Measurements from ENCODE around the gene NCLN. TPM values are rescaled to one million over a fixed set of nuclear protein-coding genes. Genes with fewer than 3 reads are reported as not detected.
"Not testable (repeated sequence)": the region's sequence is repeated elsewhere in the genome, so short reads cannot be mapped to it uniquely, and the experiment has no call there.

NCLN gene
- total RNA-seq, 4 donors from 2014 or later: 28.4 to 40.4 (median 32.5) TPM

GRCh38 chr19:3163943-3164342 lies 21.8 kb upstream of the NCLN start:
- intact Hi-C loops (cut with DNase I; ENCODE audit: low total_unique reads): loop anchor here (10.0 kb wide), 1 partner anchor 79 kb away; no protein-coding TSS in a partner anchor
- 66 to 70% methylated on average over 7 of the region's 7 CpGs for WGBS, 2 donors
- no peak for TF ChIP-seq POLR2A (IDR thresholded peaks at IDR 0.05)
- no peak for TF ChIP-seq CTCF (IDR thresholded peaks at IDR 0.05)
- H3K4me3 ChIP-seq (ENCODE audit: low read depth, poor library complexity, severe bottlenecking): no peak overlapping the region
- DNase-seq (ENCODE audit: low spot score in 2 of 2): no peak

GRCh38 chr19:3167533-3168272 lies 18.0 kb upstream of the NCLN start:
- DNase-seq (ENCODE audit: low spot score in 2 of 2): no peak
- H3K4me3 ChIP-seq (ENCODE audit: low read depth, poor library complexity, severe bottlenecking): no peak overlapping the region
- no peak for TF ChIP-seq POLR2A (IDR thresholded peaks at IDR 0.05)
- TF ChIP-seq CTCF (IDR thresholded peaks at IDR 0.05): no peak
- WGBS, 2 donors: 70 to 77% methylated on average over 13 of the region's 13 CpGs
- intact Hi-C loops (cut with DNase I; ENCODE audit: low total_unique reads): loop anchor here (10.0 kb wide), 1 partner anchor 83 kb away; no protein-coding TSS in a partner anchor

GRCh38 chr19:3171894-3172672 lies 13.6 kb upstream of the NCLN start:
- WGBS, 2 donors: 92 to 93% methylated on average over 15 of the region's 15 CpGs
- TF ChIP-seq CTCF (IDR thresholded peaks at IDR 0.05): no peak
- TF ChIP-seq POLR2A (IDR thresholded peaks at IDR 0.05): no peak
- DNase-seq (ENCODE audit: low spot score in 2 of 2): no peak
- intact Hi-C loops (cut with DNase I; ENCODE audit: low total_unique reads): no loop called here
- H3K4me3 ChIP-seq (ENCODE audit: low read depth, poor library complexity, severe bottlenecking): no peak overlapping the region

GRCh38 chr19:3172673-3173000 lies 13.1 kb upstream of the NCLN start:
- intact Hi-C loops (cut with DNase I; ENCODE audit: low total_unique reads); DNase-seq (ENCODE audit: low spot score in 2 of 2); H3K4me3 ChIP-seq (ENCODE audit: low read depth, poor library complexity, severe bottlenecking): not testable (repeated sequence)
- 92 to 100% methylated on average over 5 of the region's 6 CpGs for WGBS, 2 donors

- TF ChIP-seq POLR2A (IDR thresholded peaks at IDR 0.05) (no peak), CTCF (IDR thresholded peaks at IDR 0.05) (no peak)
- 47 to 51% methylated on average over 16 to 17 of the region's 17 CpGs for WGBS, 2 donors
- H3K4me3 ChIP-seq (ENCODE audit: low read depth, poor library complexity, severe bottlenecking): no peak overlapping the region
- intact Hi-C loops (cut with DNase I; ENCODE audit: low total_unique reads): no loop called here
- no peak for DNase-seq (ENCODE audit: low spot score in 2 of 2)
These were observed 9.7 kb upstream of the NCLN start for GRCh38 chr19:3175781-3176714.
